ENCODE data around the gene BRICD5.

The BRICD5 gene

GRCh38 chr16:2160915-2161551 lies 49.6 kb downstream of the BRICD5 start:
- peaks cover 29% of the 10 kb centered on the region for H3K4me1 ChIP-seq (ENCODE audit: control insufficient read depth, insufficient read depth, low read length, poor library complexity, severe bottlenecking)
- peaks cover 19% of the 10 kb centered on the region for H3K36me3 ChIP-seq (ENCODE audit: control insufficient read depth, insufficient read depth, low read length)
- no peak overlapping the region for H3K4me3 ChIP-seq (ENCODE audit: extremely low read depth, insufficient read depth, low read length, poor library complexity, severe bottlenecking)
- 75 to 89% methylated on average over 15 to 16 of the region's 20 CpGs for WGBS, 2 experiments (ENCODE audit: insufficient coverage in 2 of 2)
- no peaks in the 10 kb centered on the region for H3K9me3 ChIP-seq (ENCODE audit: control insufficient read depth, low read length)
- H3K27ac ChIP-seq (ENCODE audit: low read depth, low read length, severe bottlenecking): no peak overlapping the region

All from mesodermal cell (in vitro differentiated cells).